ENCODE results near the gene BBC3.

Gene BBC3

GRCh38 chr19:47197141-47197540, 33.9 kb downstream of the BBC3 start:
- peaks cover 11% of the 10 kb centered on the region for H3K36me3 ChIP-seq (ENCODE audit: control insufficient read depth, insufficient read depth, low read length)
- H3K4me3 ChIP-seq (replicated peaks; ENCODE audit: low read depth, low read length), result no peak overlapping the region
- no peak for DNase-seq (ENCODE audit: extremely low read depth, insufficient read length)
- H3K27me3 ChIP-seq (replicated peaks; ENCODE audit: control insufficient read depth, insufficient read depth, low read length), result no peaks in the 10 kb centered on the region
- no peak for TF ChIP-seq CTCF (IDR thresholded peaks at IDR 0.05; ENCODE audit: insufficient read depth, low read length, poor library complexity, severe bottlenecking)

GRCh38 chr19:47195434-47195833, 35.6 kb downstream of the BBC3 start:
- Histone ChIP-seq H3K27me3 (replicated peaks; ENCODE audit: control insufficient read depth, insufficient read depth, low read length) (no peaks in the 10 kb centered on the region), H3K36me3 (ENCODE audit: control insufficient read depth, insufficient read depth, low read length) (peaks cover 13% of the 10 kb centered on the region), H3K4me3 (replicated peaks; ENCODE audit: low read depth, low read length) (no peak overlapping the region)
- no peak for DNase-seq (ENCODE audit: extremely low read depth, insufficient read length)
- no peak for TF ChIP-seq CTCF (IDR thresholded peaks at IDR 0.05; ENCODE audit: insufficient read depth, low read length, poor library complexity, severe bottlenecking)

- DNase-seq (ENCODE audit: extremely low read depth, insufficient read length), result no peak
- TF ChIP-seq CTCF (IDR thresholded peaks at IDR 0.05; ENCODE audit: insufficient read depth, low read length, poor library complexity, severe bottlenecking), result no peak
- no peak overlapping the region for H3K4me3 ChIP-seq (replicated peaks; ENCODE audit: low read depth, low read length)
These were observed 40.8 kb downstream of the BBC3 start for GRCh38 chr19:47190167-47190727.

GRCh38 chr19:47188507-47189033, 42.4 kb downstream of the BBC3 start:
- no peak for TF ChIP-seq CTCF (IDR thresholded peaks at IDR 0.05; ENCODE audit: insufficient read depth, low read length, poor library complexity, severe bottlenecking)
- Histone ChIP-seq H3K4me3 (replicated peaks; ENCODE audit: low read depth, low read length) (no peak overlapping the region), H3K27me3 (replicated peaks; ENCODE audit: control insufficient read depth, insufficient read depth, low read length) (no peaks in the 10 kb centered on the region), H3K36me3 (ENCODE audit: control insufficient read depth, insufficient read depth, low read length) (peaks cover 11% of the 10 kb centered on the region)
- DNase-seq (ENCODE audit: extremely low read depth, insufficient read length), result no peak

More at GRCh38 chr19:47190167-47190727, 40.8 kb downstream of the BBC3 start:
- Histone ChIP-seq H3K27me3 (replicated peaks; ENCODE audit: control insufficient read depth, insufficient read depth, low read length) (no peaks in the 10 kb centered on the region), H3K36me3 (ENCODE audit: control insufficient read depth, insufficient read depth, low read length) (peaks cover 11% of the 10 kb centered on the region)

- Histone ChIP-seq H3K27me3 (replicated peaks; ENCODE audit: control insufficient read depth, insufficient read depth, low read length) (no peaks in the 10 kb centered on the region), H3K4me3 (replicated peaks; ENCODE audit: low read depth, low read length) (no peak overlapping the region), H3K36me3 (ENCODE audit: control insufficient read depth, insufficient read depth, low read length) (peaks cover 13% of the 10 kb centered on the region)
- DNase-seq (ENCODE audit: extremely low read depth, insufficient read length), result no peak
- TF ChIP-seq CTCF (IDR thresholded peaks at IDR 0.05; ENCODE audit: insufficient read depth, low read length, poor library complexity, severe bottlenecking), result no peak
These were observed 43.2 kb downstream of the BBC3 start for GRCh38 chr19:47187797-47188196.

GRCh38 chr19:47187335-47187655, 43.7 kb downstream of the BBC3 start:
- Histone ChIP-seq H3K27me3 (replicated peaks; ENCODE audit: control insufficient read depth, insufficient read depth, low read length) (no peaks in the 10 kb centered on the region), H3K36me3 (ENCODE audit: control insufficient read depth, insufficient read depth, low read length) (peaks cover 14% of the 10 kb centered on the region), H3K4me3 (replicated peaks; ENCODE audit: low read depth, low read length) (no peak overlapping the region)
- DNase-seq (ENCODE audit: extremely low read depth, insufficient read length), result no peak
- no peak for TF ChIP-seq CTCF (IDR thresholded peaks at IDR 0.05; ENCODE audit: insufficient read depth, low read length, poor library complexity, severe bottlenecking)

Data from GM06990 (cell line).